Ascending aorta (tissue), 2 donors: ENCODE measurements around the gene AK8. TPM values are rescaled to one million over a fixed set of nuclear protein-coding genes. Genes with fewer than 3 reads are reported as not detected.

ENCODE experiments used
- DNase-seq, 2 donors: peaks; one replicate each; pipeline ENCODE4 v3.0.0-alpha.2; 2019; ENCODE audit warnings: low spot score in 2 of 2
- H3K27ac ChIP-seq, 2 donors: fragments of 200-600 bp; sonication (generic); one replicate each; pipeline ENCODE4 v1.5.1; 2016 to 2017; ENCODE audit warnings: mild to moderate bottlenecking in 1 of 2
- H3K27me3 ChIP-seq: fragments of 200-600 bp; sonication (generic); one replicate; pipeline ENCODE4 v1.5.1; 2017
- H3K36me3 ChIP-seq, 2 donors: fragments of 200-600 bp; sonication (generic); one replicate each; pipeline ENCODE4 v1.5.1; 2016
- H3K4me1 ChIP-seq, 2 donors: fragments of 200-600 bp; sonication (generic); one replicate each; pipeline ENCODE4 v1.5.1; 2016 to 2017; ENCODE audit warnings: mild to moderate bottlenecking in 1 of 2
- H3K4me3 ChIP-seq, 2 donors: fragments of 200-600 bp; sonication (generic); one replicate each; pipeline ENCODE4 v1.5.1; 2016 to 2017; ENCODE audit warnings: mild to moderate bottlenecking in 1 of 2
- H3K9me3 ChIP-seq, 2 donors: fragments of 200-600 bp; sonication (generic); one replicate each; pipeline ENCODE4 v1.5.1; 2016
- intact Hi-C: fragments of 100-400 bp; cut with DNase I; formaldehyde crosslinking; loops from one replicate; pipeline ENCODE4 v1.15.1; 2023
- total RNA-seq: library from RNA; depleted of rRNA; stranded (reverse); fragments of >200 nt; gene quantifications from one replicate; pipeline ENCODE4 v1.1.0, GENCODE V29; 2016
- TF ChIP-seq, protein P1 (sequence below), 3 experiments: fragments of 200-600 bp in 2 of 3; fragments of 450-650 bp in 1 of 3; sonication (generic) in 2 of 3; IDR thresholded peaks; one replicate each; pipeline ENCODE4 v1.5.1; 2016 to 2019; ENCODE audit warnings: antibody characterized with exemption in 3 of 3, mild to moderate bottlenecking in 1 of 3, moderate library complexity in 1 of 3

AK8 gene
- total RNA-seq, 1 donor from 2014 or later = not detected

DNA sequence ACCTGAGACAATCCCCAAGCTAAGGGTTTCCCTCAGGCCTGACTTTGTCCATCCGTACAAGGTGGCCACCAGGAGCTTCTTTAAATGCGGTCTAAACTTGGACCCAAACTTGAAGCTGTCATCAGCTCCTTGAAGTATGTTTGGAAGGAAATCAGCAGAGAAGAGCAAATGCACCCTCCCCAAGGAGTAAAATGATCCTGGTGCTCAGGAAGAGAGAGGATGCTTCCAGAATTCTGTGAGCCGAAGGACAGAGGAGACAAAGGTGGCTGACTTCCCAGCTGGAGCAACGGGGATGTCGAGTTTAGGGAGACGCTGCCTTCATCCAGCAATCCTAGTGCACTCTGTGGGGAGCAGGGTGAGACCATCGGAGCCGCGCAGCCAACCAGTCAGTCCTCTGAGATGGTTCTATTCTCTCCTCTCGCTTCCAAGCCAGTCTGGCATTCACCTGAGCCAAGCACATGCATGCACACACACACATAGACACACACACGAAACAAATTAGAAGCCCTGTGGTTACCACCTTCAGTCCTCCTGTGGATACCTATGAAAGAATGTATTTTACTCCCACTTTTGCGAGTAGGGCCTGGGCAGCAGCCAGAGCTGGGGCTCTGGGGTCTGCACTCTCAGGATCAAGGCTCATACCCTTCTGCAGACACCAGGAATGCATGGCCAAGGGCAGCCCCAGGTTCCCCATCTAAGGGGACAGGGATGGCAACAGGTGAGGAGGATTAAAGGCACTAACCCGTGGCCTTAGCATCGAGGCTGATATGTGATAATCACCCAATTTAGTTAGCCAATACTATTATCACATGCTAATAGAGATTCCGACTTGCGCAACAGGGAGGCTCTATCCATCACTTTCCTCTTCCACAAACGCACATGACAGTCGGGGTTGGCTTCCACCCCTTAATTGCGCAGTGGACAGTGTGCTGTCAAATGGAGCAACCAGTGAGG lies 132.1 kb downstream of the AK8 start:
- no peak for DNase-seq

DNA sequence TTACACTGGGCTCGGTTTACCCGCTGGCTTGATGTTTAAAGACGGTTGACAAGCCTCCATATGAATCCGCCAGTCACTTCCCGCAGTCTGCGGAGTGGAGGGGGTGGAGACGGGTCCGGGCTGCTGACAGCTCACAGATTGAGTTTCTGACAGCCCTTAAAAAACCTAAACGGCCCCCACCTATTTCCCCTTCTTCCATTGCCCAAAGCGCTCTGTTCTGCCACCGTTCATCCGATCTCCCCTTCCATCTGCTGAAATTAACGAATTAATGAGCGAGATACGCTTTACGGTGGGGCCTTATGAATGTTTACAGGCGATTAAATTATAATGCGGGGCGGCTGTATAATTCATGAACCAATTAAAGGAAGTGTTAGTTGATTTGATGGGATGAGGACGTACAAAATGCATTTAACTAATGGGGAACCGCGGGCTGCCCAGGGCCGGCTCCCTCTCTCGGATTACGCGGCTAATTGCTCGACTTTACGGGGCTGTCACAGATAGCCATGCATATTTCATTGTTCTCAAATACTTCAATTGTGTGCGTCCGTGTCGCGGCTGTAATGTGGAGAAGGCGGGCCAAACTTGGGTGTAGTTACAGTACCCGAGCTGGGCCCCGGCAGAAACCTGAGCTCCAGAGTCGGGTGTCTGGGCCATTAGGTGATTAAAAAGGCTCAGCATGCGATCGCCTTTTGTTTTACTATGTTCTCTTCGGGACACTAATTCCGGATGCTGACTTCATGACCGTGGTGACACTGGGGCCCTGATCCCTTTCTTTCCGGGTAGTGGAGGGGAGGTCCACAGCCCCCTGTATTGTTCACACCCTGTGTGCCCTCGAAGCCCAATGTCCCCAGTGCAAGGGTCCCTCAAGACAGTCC lies 133.0 kb downstream of the AK8 start:
- no peak overlapping the region for H3K4me3 ChIP-seq

More for the DNA sequence above, 132.1 kb downstream of the AK8 start:
- intact Hi-C loops = no loop called here
- Histone ChIP-seq H3K4me3 (no peak overlapping the region), H3K4me1 (no peaks in the 10 kb centered on the region), H3K9me3 (no peaks in the 10 kb centered on the region), H3K36me3 (no peaks in the 10 kb centered on the region), H3K27ac (no peak overlapping the region), H3K27me3 (no peaks in the 10 kb centered on the region)
- TF ChIP-seq, protein P1, sequence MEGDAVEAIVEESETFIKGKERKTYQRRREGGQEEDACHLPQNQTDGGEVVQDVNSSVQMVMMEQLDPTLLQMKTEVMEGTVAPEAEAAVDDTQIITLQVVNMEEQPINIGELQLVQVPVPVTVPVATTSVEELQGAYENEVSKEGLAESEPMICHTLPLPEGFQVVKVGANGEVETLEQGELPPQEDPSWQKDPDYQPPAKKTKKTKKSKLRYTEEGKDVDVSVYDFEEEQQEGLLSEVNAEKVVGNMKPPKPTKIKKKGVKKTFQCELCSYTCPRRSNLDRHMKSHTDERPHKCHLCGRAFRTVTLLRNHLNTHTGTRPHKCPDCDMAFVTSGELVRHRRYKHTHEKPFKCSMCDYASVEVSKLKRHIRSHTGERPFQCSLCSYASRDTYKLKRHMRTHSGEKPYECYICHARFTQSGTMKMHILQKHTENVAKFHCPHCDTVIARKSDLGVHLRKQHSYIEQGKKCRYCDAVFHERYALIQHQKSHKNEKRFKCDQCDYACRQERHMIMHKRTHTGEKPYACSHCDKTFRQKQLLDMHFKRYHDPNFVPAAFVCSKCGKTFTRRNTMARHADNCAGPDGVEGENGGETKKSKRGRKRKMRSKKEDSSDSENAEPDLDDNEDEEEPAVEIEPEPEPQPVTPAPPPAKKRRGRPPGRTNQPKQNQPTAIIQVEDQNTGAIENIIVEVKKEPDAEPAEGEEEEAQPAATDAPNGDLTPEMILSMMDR (IDR thresholded peaks at IDR 0.05) = no peak

DNA sequence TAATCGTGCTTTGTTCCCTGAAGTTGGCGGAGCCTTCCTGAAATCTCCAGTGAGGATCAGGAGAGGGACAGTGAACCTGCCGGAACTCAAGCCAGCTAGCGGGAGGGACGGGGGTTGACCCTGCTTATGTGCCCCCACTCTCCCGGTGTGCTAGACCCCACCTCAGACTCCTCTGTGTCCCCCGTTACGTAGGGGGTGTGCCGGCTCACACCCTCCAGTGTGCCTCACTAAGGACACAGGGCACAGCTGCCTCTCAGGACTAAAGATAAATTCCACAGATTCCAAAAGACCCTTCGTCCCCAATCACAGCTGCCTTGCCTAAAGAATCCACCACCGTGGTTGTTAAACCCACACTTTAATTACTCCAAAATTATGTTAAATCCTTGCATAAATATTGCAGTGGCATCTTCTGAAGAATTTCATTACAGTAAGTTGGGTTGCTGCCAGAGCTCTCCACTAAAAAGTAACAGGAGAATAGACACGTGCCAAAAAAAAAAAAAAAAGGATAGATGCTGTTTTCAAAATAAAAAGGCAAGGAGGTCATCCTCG lies 134.1 kb downstream of the AK8 start:
- intact Hi-C loops = no loop called here
- no peaks in the 10 kb centered on the region for H3K36me3 ChIP-seq
- DNase-seq = no peak
- H3K27ac ChIP-seq = no peak overlapping the region
- TF ChIP-seq, protein P1 (IDR thresholded peaks at IDR 0.05) = no peak
- no peaks in the 10 kb centered on the region for H3K4me1 ChIP-seq
- H3K4me3 ChIP-seq = no peak overlapping the region
- no peaks in the 10 kb centered on the region for H3K9me3 ChIP-seq
- H3K27me3 ChIP-seq = no peaks in the 10 kb centered on the region

More for the DNA sequence above, 133.0 kb downstream of the AK8 start:
- TF ChIP-seq, protein P1 (IDR thresholded peaks at IDR 0.05) = no peak
- H3K9me3 ChIP-seq = no peaks in the 10 kb centered on the region
- intact Hi-C loops = no loop called here
- no peak overlapping the region for H3K27ac ChIP-seq
- H3K27me3 ChIP-seq = no peaks in the 10 kb centered on the region
- no peaks in the 10 kb centered on the region for H3K4me1 ChIP-seq
- DNase-seq = no peak
- no peaks in the 10 kb centered on the region for H3K36me3 ChIP-seq

DNA sequence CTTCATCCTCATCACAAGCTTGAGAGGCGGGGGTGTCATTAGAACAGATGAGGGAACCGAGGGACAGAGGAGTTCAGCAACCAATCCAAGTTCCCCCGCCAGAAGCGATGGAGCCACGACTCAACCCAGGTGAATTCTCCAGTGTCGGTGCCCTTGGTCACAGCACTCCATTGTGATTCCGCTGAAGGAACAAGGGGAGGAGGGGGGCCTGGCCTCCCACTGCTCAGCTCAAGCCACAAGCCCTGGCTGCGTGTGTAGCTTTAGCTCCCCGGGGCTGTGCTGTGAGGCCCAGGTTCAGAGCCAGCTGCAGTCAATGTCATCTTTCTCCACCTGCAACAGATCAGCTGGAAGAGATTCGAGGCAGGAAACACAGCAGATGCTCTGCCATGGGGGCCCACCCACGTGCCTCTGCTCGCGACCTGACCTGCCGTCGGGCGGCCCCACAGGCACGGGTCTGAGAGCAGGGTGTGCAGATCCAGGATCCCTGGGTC lies 135.2 kb downstream of the AK8 start:
- no peaks in the 10 kb centered on the region for H3K27me3 ChIP-seq
- TF ChIP-seq, protein P1 (IDR thresholded peaks at IDR 0.05) = no peak
- intact Hi-C loops = no loop called here
- no peak overlapping the region for H3K4me3 ChIP-seq
- DNase-seq = no peak
- H3K27ac ChIP-seq = no peak overlapping the region
- H3K4me1 ChIP-seq = no peaks in the 10 kb centered on the region
- no peaks in the 10 kb centered on the region for H3K36me3 ChIP-seq
- H3K9me3 ChIP-seq = no peaks in the 10 kb centered on the region

DNA sequence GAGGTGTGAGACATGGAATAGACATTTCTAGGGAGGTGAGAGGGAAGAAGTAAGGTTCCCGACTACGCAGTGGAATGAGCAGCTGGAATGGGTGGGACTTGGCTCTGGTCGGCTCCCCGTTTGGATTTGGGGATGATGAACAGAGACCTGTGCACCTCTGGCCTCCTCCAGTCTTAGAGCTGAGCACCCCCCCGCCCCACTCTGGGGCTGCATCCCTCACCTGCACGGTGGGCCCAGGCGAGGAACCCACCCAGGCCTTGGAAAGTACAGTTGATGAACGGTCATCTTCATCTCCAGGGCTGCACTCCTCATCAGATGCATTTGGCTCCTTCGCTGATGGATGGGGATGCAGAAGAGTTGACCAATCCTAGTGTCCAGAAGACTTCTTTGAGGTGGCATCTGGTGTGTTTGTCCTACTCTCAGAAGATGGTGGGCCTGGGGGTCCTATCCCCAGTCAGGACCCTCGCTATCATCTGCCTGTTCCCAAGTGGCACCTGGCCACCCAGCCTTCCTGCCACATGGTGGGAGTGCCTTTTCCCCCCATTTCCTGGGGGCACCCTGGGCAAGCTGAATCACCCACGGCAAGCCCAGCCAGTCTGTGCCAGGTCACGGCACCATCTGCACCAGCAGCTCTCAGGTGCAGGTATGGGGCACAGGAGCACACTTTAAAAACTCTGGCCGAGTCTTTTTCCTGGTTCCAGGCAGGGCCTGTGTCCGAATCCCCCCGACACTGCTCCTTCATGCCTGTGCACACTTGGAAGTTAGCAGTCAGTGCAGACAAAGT lies 137.4 kb downstream of the AK8 start:
- Histone ChIP-seq H3K27ac (no peak overlapping the region), H3K4me3 (no peak overlapping the region), H3K4me1 (no peaks in the 10 kb centered on the region), H3K9me3 (no peaks in the 10 kb centered on the region), H3K36me3 (no peaks in the 10 kb centered on the region), H3K27me3 (no peaks in the 10 kb centered on the region)
- TF ChIP-seq, protein P1 (IDR thresholded peaks at IDR 0.05) = no peak
- intact Hi-C loops = no loop called here
- DNase-seq = no peak
